ENCODE results near the gene MPV17L2. TPM values are rescaled to one million over a fixed set of nuclear protein-coding genes. Genes with fewer than 3 reads are reported as not detected.

MPV17L2 gene
- total RNA-seq, 1 experiment from 2014 or later = 13.3 TPM

GRCh38 chr19:18144361-18144760 lies 48.7 kb upstream of the MPV17L2 start:
- H3K27ac ChIP-seq (ENCODE audit: low read length) = no peak overlapping the region
- no peaks in the 10 kb centered on the region for H3K36me3 ChIP-seq (ENCODE audit: control insufficient read depth, insufficient read depth, low read length)
- no peaks in the 10 kb centered on the region for H3K9me3 ChIP-seq (ENCODE audit: control insufficient read depth, insufficient read depth, low read depth, low read length)
- no peak for DNase-seq (ENCODE audit: low read depth, low spot score)
- no peaks in the 10 kb centered on the region for H3K4me1 ChIP-seq (ENCODE audit: control insufficient read depth, insufficient read depth, low read length)
- no peak overlapping the region for H3K4me3 ChIP-seq (ENCODE audit: low read depth in 2 of 2, low read length in 2 of 2)
- intact Hi-C loops (cut with micrococcal nuclease; ENCODE audit: unreplicated experiment) = no loop called here
- ATAC-seq = no peak
- TF ChIP-seq REST (IDR thresholded peaks at IDR 0.05; ENCODE audit: insufficient read depth in 1 of 2, low read depth in 2 of 2, low read length in 1 of 2) (no peak), POLR2AphosphoS5 (IDR thresholded peaks at IDR 0.05; ENCODE audit: low read depth, low read length) (no peak), TCF7L2 (IDR thresholded peaks at IDR 0.05; ENCODE audit: low read depth, low read length) (no peak), CTCF (IDR thresholded peaks at IDR 0.05) (no peak), SIN3A (IDR thresholded peaks at IDR 0.05; ENCODE audit: borderline replicate concordance, insufficient read depth, low read depth, low read length) (no peak)
- ChIA-PET CTCF (no interaction called here), POLR2A (no interaction called here)
- BruUV-seq (replicated peaks) = no TSS peak
- in situ Hi-C loops (cut with HindIII; ENCODE audit: low pct_unique_long_range_greater_than_20kb, low sequenced_read_pairs) = no loop called here
- H3K27me3 ChIP-seq (ENCODE audit: control insufficient read depth, insufficient read depth, low read length) = no peaks in the 10 kb centered on the region

- no TSS peak for BruUV-seq (replicated peaks)
- in situ Hi-C loops (cut with HindIII; ENCODE audit: low pct_unique_long_range_greater_than_20kb, low sequenced_read_pairs) = no loop called here
- POLR2A ChIA-PET = no interaction called here
Observed at GRCh38 chr19:18144906-18145305, 48.1 kb upstream of the MPV17L2 start.

More at GRCh38 chr19:18144906-18145305, 48.1 kb upstream of the MPV17L2 start:
- H3K27me3 ChIP-seq (ENCODE audit: control insufficient read depth, insufficient read depth, low read length) = no peaks in the 10 kb centered on the region
- no peak for ATAC-seq
- no peak for TF ChIP-seq SIN3A (IDR thresholded peaks at IDR 0.05; ENCODE audit: borderline replicate concordance, insufficient read depth, low read depth, low read length)
- no peak for TF ChIP-seq REST (IDR thresholded peaks at IDR 0.05; ENCODE audit: insufficient read depth in 1 of 2, low read depth in 2 of 2, low read length in 1 of 2)
- no peak for TF ChIP-seq POLR2AphosphoS5 (IDR thresholded peaks at IDR 0.05; ENCODE audit: low read depth, low read length)
- no peak for TF ChIP-seq CTCF (IDR thresholded peaks at IDR 0.05)
- no peak for TF ChIP-seq TCF7L2 (IDR thresholded peaks at IDR 0.05; ENCODE audit: low read depth, low read length)
- no peaks in the 10 kb centered on the region for H3K9me3 ChIP-seq (ENCODE audit: control insufficient read depth, insufficient read depth, low read depth, low read length)
- DNase-seq (ENCODE audit: low read depth, low spot score) = no peak
- H3K36me3 ChIP-seq (ENCODE audit: control insufficient read depth, insufficient read depth, low read length) = no peaks in the 10 kb centered on the region
- H3K4me1 ChIP-seq (ENCODE audit: control insufficient read depth, insufficient read depth, low read length) = no peaks in the 10 kb centered on the region
- H3K4me3 ChIP-seq (ENCODE audit: low read depth in 2 of 2, low read length in 2 of 2) = no peak overlapping the region
- CTCF ChIA-PET = no interaction called here
- H3K27ac ChIP-seq (ENCODE audit: low read length) = no peak overlapping the region
- intact Hi-C loops (cut with micrococcal nuclease; ENCODE audit: unreplicated experiment) = no loop called here
